Hepatocyte (in vitro differentiated cells): ENCODE data around the gene TFE3.

Source experiments
- EZH2 ChIP-seq: fragments of 200-600 bp; sonication (generic); IDR thresholded peaks from 2 replicates; pipeline ENCODE4 v1.6.1; 2016; ENCODE audit warnings: antibody characterized with exemption, mild to moderate bottlenecking, borderline replicate concordance
- EZH2phosphoT487 ChIP-seq: fragments of 200-600 bp; sonication (generic); IDR thresholded peaks from one replicate; pipeline ENCODE4 v1.6.1; 2018; ENCODE audit warnings: antibody characterized with exemption, mild to moderate bottlenecking, low read depth, moderate library complexity; ENCODE audit not compliant: unreplicated experiment, severe bottlenecking
- TF ChIP-seq, protein P1 (sequence below): fragments of 200-600 bp; sonication (generic); IDR thresholded peaks from 2 replicates; pipeline ENCODE4 v1.5.1; 2016; ENCODE audit warnings: antibody characterized with exemption, mild to moderate bottlenecking; ENCODE audit not compliant: poor library complexity

- no peak for TF ChIP-seq EZH2phosphoT487
- TF ChIP-seq, protein P1, sequence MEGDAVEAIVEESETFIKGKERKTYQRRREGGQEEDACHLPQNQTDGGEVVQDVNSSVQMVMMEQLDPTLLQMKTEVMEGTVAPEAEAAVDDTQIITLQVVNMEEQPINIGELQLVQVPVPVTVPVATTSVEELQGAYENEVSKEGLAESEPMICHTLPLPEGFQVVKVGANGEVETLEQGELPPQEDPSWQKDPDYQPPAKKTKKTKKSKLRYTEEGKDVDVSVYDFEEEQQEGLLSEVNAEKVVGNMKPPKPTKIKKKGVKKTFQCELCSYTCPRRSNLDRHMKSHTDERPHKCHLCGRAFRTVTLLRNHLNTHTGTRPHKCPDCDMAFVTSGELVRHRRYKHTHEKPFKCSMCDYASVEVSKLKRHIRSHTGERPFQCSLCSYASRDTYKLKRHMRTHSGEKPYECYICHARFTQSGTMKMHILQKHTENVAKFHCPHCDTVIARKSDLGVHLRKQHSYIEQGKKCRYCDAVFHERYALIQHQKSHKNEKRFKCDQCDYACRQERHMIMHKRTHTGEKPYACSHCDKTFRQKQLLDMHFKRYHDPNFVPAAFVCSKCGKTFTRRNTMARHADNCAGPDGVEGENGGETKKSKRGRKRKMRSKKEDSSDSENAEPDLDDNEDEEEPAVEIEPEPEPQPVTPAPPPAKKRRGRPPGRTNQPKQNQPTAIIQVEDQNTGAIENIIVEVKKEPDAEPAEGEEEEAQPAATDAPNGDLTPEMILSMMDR = no peak
- no peak for TF ChIP-seq EZH2
Observed at GRCh38 chrX:49063715-49064114, 20.6 kb upstream of the TFE3 start.
